ENCODE data around the gene PRPH. TPM values are rescaled to one million over a fixed set of nuclear protein-coding genes. Genes with fewer than 3 reads are reported as not detected.
"Not testable (repeated sequence)": the region's sequence is repeated elsewhere in the genome, so short reads cannot be mapped to it uniquely, and the experiment has no call there.

PRPH gene
- total and polyA plus RNA-seq, 2 of the 4 experiments (the other 2 are of a cell fraction): not detected

GRCh38 chr12:49282740-49283375 lies 12.1 kb upstream of the PRPH start:
- H2AK9ac ChIP-seq (replicated peaks; ENCODE audit: low read depth, low read length, poor library complexity); H3K9me3 ChIP-seq (ENCODE audit: control insufficient read depth, insufficient read depth, low read length); H3K27ac ChIP-seq (ENCODE audit: insufficient read depth, low read length); H3K18ac ChIP-seq (ENCODE audit: low read depth, low read length); H4K91ac ChIP-seq (ENCODE audit: insufficient read depth, low read depth, low read length); H3K4ac ChIP-seq (ENCODE audit: low read depth, low read length); BruUV-seq (replicated peaks); in situ Hi-C loops (cut with MboI; ENCODE audit: low sequenced_read_pairs); H3K36me3 ChIP-seq (ENCODE audit: control insufficient read depth, insufficient read depth, low read length); H4K20me1 ChIP-seq (ENCODE audit: insufficient read depth, low read length); H3K4me2 ChIP-seq (ENCODE audit: low read depth, low read length); H2BK120ac ChIP-seq (ENCODE audit: low read depth, low read length); H4K8ac ChIP-seq (ENCODE audit: low read depth in 2 of 2, low read length in 2 of 2); dilution Hi-C loops (cut with HindIII; ENCODE audit: low sequenced_read_pairs, unreplicated experiment); H2BK5ac ChIP-seq (ENCODE audit: low read depth, low read length, poor library complexity, severe bottlenecking); H3K79me1 ChIP-seq (ENCODE audit: low read depth in 1 of 2, low read length in 2 of 2); H3K4me1 ChIP-seq (ENCODE audit: control insufficient read depth, insufficient read depth, low read length); H4K5ac ChIP-seq (ENCODE audit: low read depth, low read length); H3K56ac ChIP-seq (ENCODE audit: extremely low read depth, insufficient read depth, low read length); H2BK20ac ChIP-seq (ENCODE audit: low read depth, low read length); H2AFZ ChIP-seq (replicated peaks; ENCODE audit: low read length, poor library complexity); H3K23ac ChIP-seq (ENCODE audit: low read depth, low read length); intact Hi-C loops (cut with micrococcal nuclease); POLR2A ChIA-PET (ENCODE audit: unreplicated experiment); H3K9me1 ChIP-seq (ENCODE audit: insufficient read depth, low read length); H2AK5ac ChIP-seq (ENCODE audit: low read depth, low read length); DNase-seq; H3K9ac ChIP-seq (ENCODE audit: low read depth, low read length); H2BK15ac ChIP-seq (ENCODE audit: low read depth, low read length); H3K4me3 ChIP-seq (ENCODE audit: insufficient read depth, low read depth, low read length); H3K14ac ChIP-seq (replicated peaks; ENCODE audit: low read depth, low read length); ATAC-seq (ENCODE audit: low read depth): not testable (repeated sequence)
- CTCF ChIA-PET: interaction anchor here (0.9 kb wide), 1 partner anchor 14 kb away, joined by 5 read pairs; no protein-coding TSS in a partner anchor
- no CpG with 5 or more reads among the region's 6 CpGs for WGBS, 2 experiments (ENCODE audit: extremely low coverage in 2 of 2, insufficient read length in 1 of 2)
- peaks cover 12% of the 10 kb centered on the region for H3K27me3 ChIP-seq (ENCODE audit: control insufficient read depth, insufficient read depth, low read length)
